HCT116 (cell line): ENCODE data around the gene ATP2C1. TPM values are rescaled to one million over a fixed set of nuclear protein-coding genes. Genes with fewer than 3 reads are reported as not detected.

ENCODE experiments used
- ATAC-seq: fragments of 200-7000 bp; cut with Tn5 transposase; 2 replicates; pipeline ENCODE4 v1.9.1; 2020; ENCODE audit warnings: mild to moderate bottlenecking, moderate library complexity
- BruUV-seq: library from RNA; stranded (reverse); fragments of 400-500 nt; replicated peaks from 2 replicates; lab custom pipeline; 2021; lab: Mats Ljungman, UMichigan
- CTCF ChIA-PET: fragments of 300-600 bp; sonication (Branson Sonifier 250); formaldehyde crosslinking; loops from one replicate; lab custom pipeline; 2021; ENCODE audit warnings: antibody characterized with exemption; lab: Charles Lee
- POLR2A ChIA-PET: fragments of 300-600, 350-600 bp; sonication (Branson Sonifier 250); formaldehyde crosslinking; loops from one replicate; lab custom pipeline; 2021; ENCODE audit warnings: antibody characterized with exemption; lab: Charles Lee
- RAD21 ChIA-PET, 2 experiments: fragments of 300-600 bp; sonication (Branson Sonifier 250); formaldehyde crosslinking; loops; one replicate each; lab custom pipeline; 2023; ENCODE audit warnings: low total read pairs in 2 of 2; ENCODE audit not compliant: uncharacterized antibody in 2 of 2, unreplicated experiment in 2 of 2, low non-redundant PET in 1 of 2; lab: Charles Lee
- DNase-seq: peaks from one replicate; pipeline ENCODE4 v3.0.0-alpha.2; 2010; ENCODE audit warnings: low read depth, low spot score
- H2AFZ ChIP-seq: fragments of 200-600 bp; shearing (Covaris generic), sonication (generic); 2 replicates; pipeline ENCODE4 v1.6.1; 2017; ENCODE audit warnings: low read depth, mixed run types, mixed read lengths, antibody characterized with exemption, low read length; ENCODE audit not compliant: poor library complexity, severe bottlenecking
- H3K27ac ChIP-seq: 2 replicates; pipeline ENCODE4 v1.5.1; 2012; ENCODE audit warnings: low read depth, low read length
- H3K27me3 ChIP-seq: fragments of 200-600 bp; sonication (generic); 2 replicates; pipeline ENCODE4 v1.6.1; 2016; ENCODE audit warnings: mixed run types, low read length, mixed read lengths; ENCODE audit not compliant: insufficient read depth
- H3K36me3 ChIP-seq, 2 experiments: fragments of 200-500 bp in 1 of 2; fragments of 200-600 bp in 1 of 2; sonication (Bioruptor generic) in 1 of 2; sonication (generic) in 1 of 2; 2 replicates each; pipeline versions ENCODE4 v1.5.1 to v1.6.1; 2014 to 2016; ENCODE audit warnings: low read length in 2 of 2, inconsistent platforms in 1 of 2, mixed read lengths in 1 of 2, mixed run types in 1 of 2; ENCODE audit not compliant: insufficient read depth in 2 of 2, control insufficient read depth in 1 of 2
- H3K4me1 ChIP-seq, 2 experiments: fragments of 200-600 bp in 1 of 2; sonication (generic) in 1 of 2; 2 replicates each; pipeline versions ENCODE4 v1.5.1 to v1.6.1; 2012 to 2017; ENCODE audit warnings: low read length in 2 of 2, inconsistent platforms in 1 of 2, mild to moderate bottlenecking in 1 of 2, mixed read lengths in 1 of 2, mixed run types in 1 of 2, moderate library complexity in 1 of 2; ENCODE audit not compliant: insufficient read depth in 2 of 2, control insufficient read depth in 1 of 2
- H3K4me2 ChIP-seq: fragments of 200-600 bp; sonication (generic); 2 replicates; pipeline ENCODE4 v1.6.1; 2017; ENCODE audit warnings: mixed run types, low read length, mixed read lengths
- H3K4me3 ChIP-seq, 2 experiments: fragments of 200-600 bp in 1 of 2; sonication (generic) in 1 of 2; replicated peaks in 1 of 2; 2 replicates each; pipeline ENCODE4 v1.5.1; 2011 to 2016; ENCODE audit warnings: low read length in 2 of 2, control low read depth in 1 of 2, low read depth in 1 of 2, mild to moderate bottlenecking in 1 of 2, mixed read lengths in 1 of 2, mixed run types in 1 of 2
- H3K79me2 ChIP-seq: fragments of 200-600 bp; sonication (generic); 2 replicates; pipeline ENCODE4 v1.6.1; 2017; ENCODE audit warnings: mild to moderate bottlenecking, mixed run types, low read length, moderate library complexity, mixed read lengths; ENCODE audit not compliant: insufficient read depth
- H3K9ac ChIP-seq: fragments of 200-600 bp; sonication (generic); 2 replicates; pipeline ENCODE4 v1.6.1; 2016; ENCODE audit warnings: low read length, mixed read lengths
- H3K9me2 ChIP-seq: fragments of 200-600 bp; sonication (generic), shearing (Covaris generic); 2 replicates; pipeline ENCODE4 v1.6.1; 2017; ENCODE audit warnings: mixed run types, mild to moderate bottlenecking, moderate library complexity; ENCODE audit not compliant: insufficient read depth
- H3K9me3 ChIP-seq, 2 experiments: fragments of 200-500 bp in 1 of 2; fragments of 200-600 bp in 1 of 2; sonication (Bioruptor generic) in 1 of 2; sonication (generic) in 1 of 2; 2 replicates each; pipeline ENCODE4 v1.6.1; 2014 to 2017; ENCODE audit warnings: low read length in 2 of 2, mixed read lengths in 2 of 2, inconsistent platforms in 1 of 2, low read depth in 1 of 2, mild to moderate bottlenecking in 1 of 2, mixed run types in 1 of 2, moderate library complexity in 1 of 2; ENCODE audit not compliant: control insufficient read depth in 1 of 2, insufficient read depth in 1 of 2
- H4K20me1 ChIP-seq: fragments of 200-600 bp; sonication (generic), shearing (Covaris generic); 2 replicates; pipeline ENCODE4 v1.6.1; 2017; ENCODE audit warnings: mixed run types, mild to moderate bottlenecking, moderate library complexity; ENCODE audit not compliant: insufficient read depth
- ATF3 ChIP-seq: IDR thresholded peaks from 2 replicates; pipeline ENCODE4 v1.6.1; 2012
- CBX3 ChIP-seq: IDR thresholded peaks from 2 replicates; pipeline ENCODE4 v1.6.1; 2012; ENCODE audit warnings: low read depth
- CEBPB ChIP-seq: IDR thresholded peaks from 2 replicates; pipeline ENCODE4 v1.6.1; 2012; ENCODE audit warnings: low read depth
- CTCF ChIP-seq, 3 experiments: fragments of 200-600 bp in 1 of 3; sonication (generic) in 1 of 3; IDR thresholded peaks in 2 of 3; conservative IDR thresholded peaks in 1 of 3; 2 replicates each; pipeline ENCODE4 v1.5.1; 2012 to 2017; ENCODE audit warnings: low read depth in 2 of 3, low read length in 2 of 3, antibody characterized with exemption in 1 of 3, borderline replicate concordance in 1 of 3, control low read depth in 1 of 3, mild to moderate bottlenecking in 1 of 3, mixed read lengths in 1 of 3, mixed run types in 1 of 3, moderate library complexity in 1 of 3; ENCODE audit not compliant: insufficient read depth in 1 of 3
- EGR1 ChIP-seq: IDR thresholded peaks from 2 replicates; pipeline ENCODE4 v1.6.1; 2012; ENCODE audit warnings: low read depth
- ELF1 ChIP-seq: IDR thresholded peaks from 2 replicates; pipeline ENCODE4 v1.6.1; 2012; ENCODE audit warnings: low read depth, borderline replicate concordance
- EZH2phosphoT487 ChIP-seq: fragments of 200-600 bp; IDR thresholded peaks from 2 replicates; pipeline ENCODE4 v1.6.1; 2018; ENCODE audit warnings: antibody characterized with exemption, borderline replicate concordance
- FOSL1 ChIP-seq: IDR thresholded peaks from 2 replicates; pipeline ENCODE4 v1.6.1; 2012; ENCODE audit warnings: low read depth
- MAX ChIP-seq: IDR thresholded peaks from 2 replicates; pipeline ENCODE4 v1.6.1; 2012
- POLR2A ChIP-seq: IDR thresholded peaks from 2 replicates; pipeline ENCODE4 v1.7.0; 2011; ENCODE audit warnings: borderline replicate concordance; ENCODE audit not compliant: insufficient read depth, insufficient read length; ENCODE audit errors: extremely low read depth
- POLR2AphosphoS5 ChIP-seq: IDR thresholded peaks from 2 replicates; pipeline ENCODE4 v1.6.1; 2011; ENCODE audit warnings: mild to moderate bottlenecking, low read depth, low read length, moderate library complexity
- RAD21 ChIP-seq: IDR thresholded peaks from 2 replicates; pipeline ENCODE4 v1.6.1; 2012; ENCODE audit warnings: low read depth, mild to moderate bottlenecking
- SIN3A ChIP-seq: IDR thresholded peaks from 2 replicates; pipeline ENCODE4 v1.6.1; 2012; ENCODE audit warnings: low read depth
- SP1 ChIP-seq: IDR thresholded peaks from 2 replicates; pipeline ENCODE4 v1.6.1; 2012; ENCODE audit warnings: low read depth
- SRF ChIP-seq: IDR thresholded peaks from 2 replicates; pipeline ENCODE4 v1.6.1; 2012; ENCODE audit warnings: low read depth
- TCF7L2 ChIP-seq: IDR thresholded peaks from 2 replicates; pipeline ENCODE4 v1.7.0; 2011; ENCODE audit warnings: borderline replicate concordance, inconsistent platforms; ENCODE audit not compliant: insufficient read depth, insufficient read length; ENCODE audit errors: extremely low read depth
- YY1 ChIP-seq: IDR thresholded peaks from 2 replicates; pipeline ENCODE4 v1.6.1; 2011; ENCODE audit warnings: low read length, low read depth, moderate library complexity, mild to moderate bottlenecking; ENCODE audit not compliant: insufficient replicate concordance; ENCODE audit errors: extremely low read depth
- ZBTB33 ChIP-seq: IDR thresholded peaks from 2 replicates; pipeline ENCODE4 v1.6.1; 2011; ENCODE audit warnings: mild to moderate bottlenecking, low read length, moderate library complexity; ENCODE audit not compliant: insufficient replicate concordance; ENCODE audit errors: extremely low read depth
- ZNF274 ChIP-seq: fragments of 200-500 bp; sonication (Bioruptor generic); IDR thresholded peaks from 2 replicates; pipeline ENCODE4 v1.6.1; 2014; ENCODE audit warnings: mild to moderate bottlenecking, low read depth, low read length, inconsistent platforms
- intact Hi-C: fragments of 100-400 bp; cut with micrococcal nuclease; formaldehyde crosslinking; loops from 2 replicates; pipeline ENCODE4 v1.10.0; 2022
- total RNA-seq: library from RNA; stranded (reverse); gene quantifications from one replicate; pipeline ENCODE4 v1.2.1, GENCODE V29; 2021; ENCODE audit not compliant: unreplicated experiment

ATP2C1 gene
- total RNA-seq, 1 experiment from 2014 or later: 69.1 TPM

GRCh38 chr3:130892759-130893375, 1.0 kb upstream of the ATP2C1 start:
- Histone ChIP-seq H3K27ac (peak overlapping the region; percentile 73), H3K9ac (peak overlapping the region; percentile 85), H3K79me2 (peaks cover 37% of the 10 kb centered on the region), H3K4me3 (peak overlapping the region; percentile 89 to 91), H3K9me3 (no peaks in the 10 kb centered on the region), H4K20me1 (peaks cover 9% of the 10 kb centered on the region; the same call in 1 of the 2 replicates), H3K4me1 (peaks cover 3 to 17% of the 10 kb centered on the region in 2 experiments; a peak in 3 of 4 replicates), H3K27me3 (no peaks in the 10 kb centered on the region), H3K4me2 (peak overlapping the region; percentile 74), H3K36me3 (no peaks in the 10 kb centered on the region), H2AFZ (peak overlapping the region; percentile 1), H3K9me2 (no peaks in the 10 kb centered on the region)
- no TSS peak for BruUV-seq
- POLR2A ChIA-PET: interaction anchor here (1.6 to 1.8 kb wide), 2 partner anchors 37 to 133 kb away, joined by 5 read pairs; no protein-coding TSS in a partner anchor
- peak; percentile 57 for ATAC-seq
- CTCF ChIA-PET: interaction anchor here (0.9 to 4.8 kb wide), 7 partner anchors 9 to 617 kb away, joined by 3 to 28 read pairs (median 6); no protein-coding TSS in a partner anchor
- peak; percentile 61 for DNase-seq
- intact Hi-C loops: loop anchor here (1.0 kb wide), 3 partner anchors 134 to 193 kb away; partner anchors contain the start of gene PIK3R4
- RAD21 ChIA-PET: interaction anchor here in 1 of 2 experiments (1.4 kb wide), 1 partner anchor 66 kb away, joined by 3 read pairs; no protein-coding TSS in a partner anchor
- TF ChIP-seq EGR1 (no peak), FOSL1 (no peak), YY1 (no peak), MAX (peak; percentile 5; the same call in 1 of the 2 replicates), CEBPB (no peak), POLR2AphosphoS5 (no peak), SRF (no peak), POLR2A (no peak), ZNF274 (no peak), ELF1 (no peak; the same call in 1 of the 2 replicates), SIN3A (peak; percentile 68), ATF3 (no peak), EZH2phosphoT487 (no peak), RAD21 (peak; percentile 85), CBX3 (no peak), TCF7L2 (no peak), ZBTB33 (no peak), SP1 (no peak), CTCF (IDR thresholded peaks at IDR 0.05 in 2 of 3, conservative IDR thresholded peaks at IDR 0.05 in 1 of 3; ENCODE audit: borderline replicate concordance in 1 of 3, insufficient read depth in 1 of 3, low read depth in 2 of 3, low read length in 2 of 3) (peak; percentile 78 to 89 (median 83))
